SKM-1 (cell line): Measurements from ENCODE around the gene HOXC5.
"Not testable (repeated sequence)": the region's sequence is repeated elsewhere in the genome, so short reads cannot be mapped to it uniquely, and the experiment has no call there.

ENCODE experiments used
- DNase-seq: peaks from one replicate; lab custom pipeline; 2025; ENCODE audit not compliant: unreplicated experiment; lab: John Stamatoyannopoulos, UW

The HOXC5 gene

GRCh38 chr12:54060174-54060974 lies 27.5 kb downstream of the HOXC5 start:
- DNase-seq = no peak

DNA sequence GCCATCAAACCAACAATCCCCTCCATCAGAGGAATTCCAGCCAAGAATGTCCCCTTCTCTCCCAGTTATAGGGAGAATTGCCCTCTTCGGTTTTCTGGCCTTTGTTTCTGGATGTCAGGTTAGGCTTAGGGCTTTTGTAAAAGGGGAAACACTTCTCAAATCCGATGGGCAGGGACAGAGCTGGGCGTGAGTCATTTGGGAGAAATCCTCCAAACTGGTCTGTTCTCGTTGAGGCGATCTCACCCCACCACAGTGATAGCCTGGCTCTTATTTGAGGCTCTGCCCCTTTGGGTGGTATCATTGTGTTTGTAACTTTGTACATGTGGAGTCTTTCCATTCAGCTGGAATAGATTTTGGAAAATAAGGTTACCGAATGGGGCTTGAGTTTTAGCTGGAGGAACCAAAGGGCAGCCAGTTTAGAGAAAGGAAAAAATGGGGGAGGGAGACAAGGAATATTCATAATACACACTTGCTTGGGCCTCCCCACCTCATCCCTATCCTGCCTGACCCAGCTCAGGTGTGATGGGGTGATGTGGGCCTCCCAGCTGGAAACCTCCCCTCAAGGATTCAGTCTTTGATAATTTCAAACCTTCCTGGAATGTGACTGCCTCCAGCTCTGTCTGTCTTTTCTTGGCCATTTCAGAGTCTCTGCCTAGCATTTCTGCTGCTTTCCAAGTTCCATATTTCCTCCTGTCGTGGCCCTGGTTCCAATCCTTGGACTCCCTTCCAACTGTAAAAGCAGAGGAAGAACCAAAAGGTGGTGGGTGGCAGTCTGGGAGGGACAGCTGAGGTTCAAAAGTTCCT lies 28.3 kb downstream of the HOXC5 start:
- DNase-seq = no peak

- DNase-seq = no peak
These were observed 32.8 kb downstream of the HOXC5 start for GRCh38 chr12:54065677-54066076.

DNA sequence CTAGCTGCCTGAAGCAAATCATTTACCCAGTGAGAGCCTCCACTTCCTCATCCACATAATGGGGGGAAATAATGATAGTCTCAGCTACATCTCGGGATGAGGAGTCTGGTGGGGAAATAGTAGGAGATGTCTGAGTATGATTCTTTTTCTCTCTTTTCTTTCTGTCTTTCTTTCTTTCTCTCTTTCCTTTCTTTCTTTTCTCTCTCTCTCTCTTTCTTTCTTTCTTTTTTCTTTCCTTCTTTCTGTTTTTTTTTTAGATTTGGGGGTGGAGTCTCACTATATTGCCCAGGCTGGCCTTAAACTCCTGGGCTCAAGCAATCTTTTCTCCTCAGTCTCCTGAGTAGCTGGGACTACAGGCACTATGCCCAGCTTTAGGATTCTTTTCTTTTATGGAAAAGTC lies 33.6 kb downstream of the HOXC5 start:
- no peak for DNase-seq

DNA sequence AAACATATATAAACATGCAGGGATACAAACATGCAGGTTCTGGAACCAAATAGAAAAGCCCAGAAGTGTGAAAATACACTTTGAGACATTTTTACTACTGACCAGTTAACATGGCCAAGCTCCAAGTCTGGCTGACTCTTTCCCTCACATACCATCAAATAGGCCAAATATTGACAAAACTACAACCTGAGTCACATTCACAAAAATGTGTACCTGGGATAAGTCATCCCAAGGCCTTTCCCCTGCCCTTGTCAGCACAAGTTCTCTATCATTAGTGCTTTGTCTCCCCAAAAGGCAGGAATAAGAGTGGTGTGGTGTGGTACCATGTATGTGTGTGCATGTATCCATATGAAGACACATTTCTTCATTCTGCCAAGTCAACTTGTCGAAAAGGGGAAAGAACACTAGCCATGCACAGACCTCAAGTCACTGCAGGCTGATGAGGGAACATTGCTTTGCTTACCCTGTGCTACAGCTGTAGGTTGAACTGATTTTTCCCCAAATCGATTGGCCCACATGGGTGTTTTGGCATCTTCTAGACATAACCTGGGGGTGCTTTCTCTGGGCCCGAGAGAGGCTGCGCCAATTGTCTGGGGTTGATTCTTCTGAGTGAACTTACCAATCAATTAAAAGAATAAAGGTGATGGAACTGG lies 35.7 kb downstream of the HOXC5 start:
- no peak for DNase-seq

DNA sequence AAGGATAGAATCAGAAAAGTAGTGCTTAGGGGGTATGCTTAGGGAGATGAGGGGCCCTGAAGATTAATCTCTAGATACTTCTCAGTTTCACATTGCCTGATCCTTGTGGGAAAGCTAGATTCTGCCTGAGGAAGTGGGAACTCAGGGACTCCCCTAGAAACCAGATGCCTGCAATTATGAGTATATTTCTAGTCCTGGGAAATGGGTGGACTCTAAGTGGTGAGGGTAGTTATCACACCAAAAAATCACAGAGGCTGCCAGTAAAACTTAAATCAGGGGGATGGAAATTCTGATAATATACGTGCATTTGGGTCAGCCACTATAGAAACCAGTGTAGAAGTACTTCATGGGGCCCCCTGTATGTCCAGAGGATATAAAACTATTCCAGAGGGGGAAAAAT lies 39.1 kb downstream of the HOXC5 start:
- no peak for DNase-seq

- no peak for DNase-seq
These were observed 41.5 kb downstream of the HOXC5 start for GRCh38 chr12:54074308-54074707.

GRCh38 chr12:54075409-54075808 lies 42.6 kb downstream of the HOXC5 start:
- no peak for DNase-seq

DNA sequence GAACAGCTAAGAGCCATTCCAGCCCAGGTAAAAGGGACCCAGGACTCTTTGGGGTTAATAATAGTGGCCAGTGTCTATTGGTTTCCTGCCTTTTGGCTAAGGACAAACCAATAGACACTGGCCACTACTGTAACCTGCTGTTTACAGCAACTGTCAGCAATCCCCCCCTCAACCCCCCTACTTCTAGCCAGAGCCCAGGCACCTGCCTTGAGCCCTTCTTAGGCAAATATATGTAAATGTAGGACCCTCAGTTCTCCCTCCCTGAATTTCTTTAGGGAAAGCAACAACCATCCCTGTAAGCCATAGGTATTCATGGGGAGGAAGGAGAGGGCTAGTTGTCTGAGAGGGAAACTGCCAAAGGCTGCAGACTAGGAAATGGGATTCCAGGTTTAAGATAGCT lies 43.1 kb downstream of the HOXC5 start:
- no peak for DNase-seq

GRCh38 chr12:54077843-54078242 lies 45.0 kb downstream of the HOXC5 start:
- DNase-seq = not testable (repeated sequence)

DNA sequence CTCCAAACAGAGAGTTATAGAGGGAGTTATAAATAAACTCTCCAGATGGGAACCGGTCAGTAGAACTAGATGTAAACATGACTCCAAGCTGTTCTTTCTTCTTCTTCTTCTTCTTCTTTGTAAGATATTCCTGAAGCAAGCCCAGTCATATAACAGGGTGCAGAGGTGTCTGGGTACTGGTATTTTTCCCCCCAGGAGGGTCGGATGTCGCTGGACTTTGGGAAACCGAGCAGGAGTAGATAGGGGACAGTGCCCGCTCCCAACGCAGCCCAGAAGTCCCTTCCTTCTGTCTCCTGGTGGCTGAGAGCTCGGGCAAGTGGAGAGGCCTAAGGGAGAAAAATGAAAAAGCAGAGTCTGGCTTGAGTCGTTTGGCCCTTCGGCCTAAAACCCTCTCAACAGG lies 46.3 kb downstream of the HOXC5 start:
- DNase-seq = not testable (repeated sequence)

- DNase-seq = not testable (repeated sequence)
These were observed 47.4 kb downstream of the HOXC5 start for GRCh38 chr12:54080008-54080924.

DNA sequence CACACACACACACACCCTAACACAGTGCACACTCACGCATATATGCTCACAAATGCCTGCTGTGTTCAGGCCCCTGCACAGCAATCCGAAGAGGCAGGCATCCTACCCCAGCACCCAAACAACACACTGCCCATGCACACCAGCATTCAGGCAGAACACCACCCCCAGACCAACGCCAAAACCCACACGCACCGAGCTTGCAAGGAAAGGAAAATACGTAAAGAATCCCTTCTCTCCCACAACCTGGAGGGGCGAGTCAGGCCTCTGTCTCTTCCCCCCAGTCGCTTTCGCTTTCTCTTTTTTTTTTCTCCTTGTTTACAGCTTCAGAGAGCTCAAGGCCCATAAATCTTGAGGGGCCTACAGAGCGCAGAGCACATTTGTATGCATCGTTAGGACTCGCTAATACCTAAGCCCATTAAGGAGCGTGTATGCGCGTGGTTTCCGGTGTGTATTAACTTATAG lies 48.2 kb downstream of the HOXC5 start:
- DNase-seq = not testable (repeated sequence)

DNA sequence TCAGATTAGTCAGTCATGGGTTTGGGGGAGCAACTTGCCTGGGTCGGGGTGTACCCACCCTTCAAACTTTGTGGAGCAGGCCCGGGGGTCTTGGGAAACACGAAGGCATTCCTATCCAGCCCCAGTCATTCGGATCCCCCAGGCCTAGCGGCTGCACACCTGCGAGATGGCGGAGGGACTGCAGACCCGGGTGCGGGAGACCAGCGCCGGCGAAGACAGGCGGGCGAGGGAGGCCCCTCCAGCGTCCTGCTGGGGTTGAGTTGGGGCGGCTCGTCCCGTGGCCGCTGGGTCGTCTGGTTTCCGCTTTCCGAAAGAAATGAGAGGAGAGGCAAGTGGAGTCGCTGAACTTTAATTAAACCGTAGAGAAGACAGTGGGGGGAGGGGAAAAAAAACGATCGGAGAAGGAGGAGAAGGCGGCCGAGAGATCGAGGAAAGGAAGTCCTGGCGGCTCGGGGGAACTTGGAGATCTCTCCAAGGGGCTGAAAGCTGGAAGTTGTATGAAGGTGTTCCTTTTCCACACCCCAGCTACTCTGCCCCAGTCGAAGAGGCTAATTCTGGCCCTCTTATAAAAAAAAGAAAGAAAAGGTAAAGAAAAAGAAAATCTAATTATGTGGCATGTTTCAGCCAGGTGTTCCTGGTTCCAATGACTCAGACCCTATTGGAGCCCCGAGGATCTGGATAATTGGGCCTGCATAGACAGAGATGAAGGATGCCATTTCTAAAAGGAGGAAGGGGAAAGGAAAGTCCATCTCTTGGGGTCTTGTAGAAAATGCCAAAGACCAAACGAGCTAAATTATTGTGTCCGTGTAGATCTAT lies 48.9 kb downstream of the HOXC5 start:
- DNase-seq = not testable (repeated sequence)

GRCh38 chr12:54082397-54082892 lies 49.6 kb downstream of the HOXC5 start:
- DNase-seq = no peak
